Measurements from ENCODE around the gene ACAP2.
"Not testable (repeated sequence)": the region's sequence is repeated elsewhere in the genome, so short reads cannot be mapped to it uniquely, and the experiment has no call there.

The ACAP2 gene

GRCh38 chr3:195442573-195443390 is at the start of gene ACAP2:
Gene ACAP2 (minus strand): TSS chr3:195443020. CDS start chr3:195442847, 173 bp downstream.
- Histone ChIP-seq H3K4me1 (ENCODE audit: control insufficient read depth in 1 of 2, insufficient read depth in 2 of 2, low read length in 2 of 2) (peaks cover 14 to 27% of the 10 kb centered on the region in 2 donors), H3K36me3 (ENCODE audit: control insufficient read depth in 1 of 2, insufficient read depth in 2 of 2, low read length in 2 of 2) (no peaks in the 10 kb centered on the region), H3K9me3 (ENCODE audit: control insufficient read depth in 1 of 2, low read length in 2 of 2) (no peaks in the 10 kb centered on the region)

GRCh38 chr3:195475614-195476013 is 32.8 kb upstream of the ACAP2 start:
- H3K9ac ChIP-seq (ENCODE audit: low read depth in 1 of 2, low read length in 2 of 2): no peak overlapping the region
- no peaks in the 10 kb centered on the region for H3K36me3 ChIP-seq (ENCODE audit: control insufficient read depth in 1 of 2, insufficient read depth in 2 of 2, low read length in 2 of 2)
- H3K27me3 ChIP-seq (ENCODE audit: control insufficient read depth in 1 of 2, insufficient read depth in 2 of 2, low read length in 2 of 2): no peaks in the 10 kb centered on the region
- H3K27ac ChIP-seq (ENCODE audit: low read depth, low read length): no peak overlapping the region
- H3K4me1 ChIP-seq (ENCODE audit: control insufficient read depth in 1 of 2, insufficient read depth in 2 of 2, low read length in 2 of 2): no peaks in the 10 kb centered on the region
- H3K4me3 ChIP-seq (ENCODE audit: low read depth in 1 of 2, low read length in 2 of 2): no peak overlapping the region
- no peaks in the 10 kb centered on the region for H3K9me3 ChIP-seq (ENCODE audit: control insufficient read depth in 1 of 2, low read length in 2 of 2)

More at GRCh38 chr3:195442573-195443390, at the start of gene ACAP2:
- peak within 1 kb of the TSS; percentile 88 to 91 for H3K4me3 ChIP-seq (ENCODE audit: low read depth in 1 of 2, low read length in 2 of 2)
- H3K9ac ChIP-seq (ENCODE audit: low read depth in 1 of 2, low read length in 2 of 2): peak within 1 kb of the TSS; percentile 81 to 91
- peak within 1 kb of the TSS; percentile 87 for H3K27ac ChIP-seq (ENCODE audit: low read depth, low read length)
- H3K27me3 ChIP-seq (ENCODE audit: control insufficient read depth in 1 of 2, insufficient read depth in 2 of 2, low read length in 2 of 2): no peaks in the 10 kb centered on the region

GRCh38 chr3:195475116-195475515 is 32.3 kb upstream of the ACAP2 start:
- not testable (repeated sequence) for H3K36me3 ChIP-seq (ENCODE audit: control insufficient read depth in 1 of 2, insufficient read depth in 2 of 2, low read length in 2 of 2); H3K9ac ChIP-seq (ENCODE audit: low read depth in 1 of 2, low read length in 2 of 2); H3K27ac ChIP-seq (ENCODE audit: low read depth, low read length); H3K9me3 ChIP-seq (ENCODE audit: control insufficient read depth in 1 of 2, low read length in 2 of 2); H3K4me3 ChIP-seq (ENCODE audit: low read depth in 1 of 2, low read length in 2 of 2); H3K4me1 ChIP-seq (ENCODE audit: control insufficient read depth in 1 of 2, insufficient read depth in 2 of 2, low read length in 2 of 2); H3K27me3 ChIP-seq (ENCODE audit: control insufficient read depth in 1 of 2, insufficient read depth in 2 of 2, low read length in 2 of 2)

DNA sequence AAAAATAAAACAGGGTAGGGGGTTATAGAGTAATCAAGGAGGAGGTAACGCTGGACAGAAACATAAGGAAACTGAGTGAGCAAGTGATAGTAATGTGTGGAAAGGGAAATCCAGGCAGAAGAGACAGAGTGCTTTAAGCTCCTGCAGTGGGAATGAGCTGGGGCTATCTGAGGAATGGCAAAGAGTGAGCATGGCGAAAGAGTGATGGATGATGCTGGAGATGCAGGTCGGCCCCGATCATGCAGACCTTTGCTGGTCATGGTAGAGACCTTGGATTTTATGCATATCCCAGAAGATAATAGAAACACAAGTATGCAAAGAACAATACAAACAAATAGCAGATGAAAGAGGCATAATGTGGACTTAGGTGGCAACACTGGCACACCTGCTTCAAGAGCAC is 26.0 kb upstream of the ACAP2 start:
- no peaks in the 10 kb centered on the region for H3K4me1 ChIP-seq (ENCODE audit: control insufficient read depth in 1 of 2, insufficient read depth in 2 of 2, low read length in 2 of 2)
- no peak overlapping the region for H3K9ac ChIP-seq (ENCODE audit: low read depth in 1 of 2, low read length in 2 of 2)
- H3K27ac ChIP-seq (ENCODE audit: low read depth, low read length): no peak overlapping the region
- H3K36me3 ChIP-seq (ENCODE audit: control insufficient read depth in 1 of 2, insufficient read depth in 2 of 2, low read length in 2 of 2): no peaks in the 10 kb centered on the region
- no peak overlapping the region for H3K4me3 ChIP-seq (ENCODE audit: low read depth in 1 of 2, low read length in 2 of 2)
- H3K27me3 ChIP-seq (ENCODE audit: control insufficient read depth in 1 of 2, insufficient read depth in 2 of 2, low read length in 2 of 2): no peaks in the 10 kb centered on the region
- no peaks in the 10 kb centered on the region for H3K9me3 ChIP-seq (ENCODE audit: control insufficient read depth in 1 of 2, low read length in 2 of 2)

GRCh38 chr3:195468391-195468776 is 25.6 kb upstream of the ACAP2 start:
- Histone ChIP-seq H3K27ac (ENCODE audit: low read depth, low read length) (no peak overlapping the region), H3K4me1 (ENCODE audit: control insufficient read depth in 1 of 2, insufficient read depth in 2 of 2, low read length in 2 of 2) (no peaks in the 10 kb centered on the region), H3K4me3 (ENCODE audit: low read depth in 1 of 2, low read length in 2 of 2) (no peak overlapping the region), H3K36me3 (ENCODE audit: control insufficient read depth in 1 of 2, insufficient read depth in 2 of 2, low read length in 2 of 2) (no peaks in the 10 kb centered on the region), H3K9me3 (ENCODE audit: control insufficient read depth in 1 of 2, low read length in 2 of 2) (no peaks in the 10 kb centered on the region), H3K27me3 (ENCODE audit: control insufficient read depth in 1 of 2, insufficient read depth in 2 of 2, low read length in 2 of 2) (no peaks in the 10 kb centered on the region), H3K9ac (ENCODE audit: low read depth in 1 of 2, low read length in 2 of 2) (no peak overlapping the region)

- Histone ChIP-seq H3K9ac (ENCODE audit: low read depth in 1 of 2, low read length in 2 of 2) (no peak overlapping the region), H3K4me3 (ENCODE audit: low read depth in 1 of 2, low read length in 2 of 2) (no peak overlapping the region), H3K4me1 (ENCODE audit: control insufficient read depth in 1 of 2, insufficient read depth in 2 of 2, low read length in 2 of 2) (no peaks in the 10 kb centered on the region), H3K36me3 (ENCODE audit: control insufficient read depth in 1 of 2, insufficient read depth in 2 of 2, low read length in 2 of 2) (no peaks in the 10 kb centered on the region), H3K27me3 (ENCODE audit: control insufficient read depth in 1 of 2, insufficient read depth in 2 of 2, low read length in 2 of 2) (no peaks in the 10 kb centered on the region), H3K9me3 (ENCODE audit: control insufficient read depth in 1 of 2, low read length in 2 of 2) (no peaks in the 10 kb centered on the region), H3K27ac (ENCODE audit: low read depth, low read length) (no peak overlapping the region)
Observed at GRCh38 chr3:195467641-195468390, 25.0 kb upstream of the ACAP2 start.

- Histone ChIP-seq H3K36me3 (ENCODE audit: control insufficient read depth in 1 of 2, insufficient read depth in 2 of 2, low read length in 2 of 2) (no peaks in the 10 kb centered on the region), H3K9ac (ENCODE audit: low read depth in 1 of 2, low read length in 2 of 2) (no peak overlapping the region), H3K27me3 (ENCODE audit: control insufficient read depth in 1 of 2, insufficient read depth in 2 of 2, low read length in 2 of 2) (no peaks in the 10 kb centered on the region), H3K9me3 (ENCODE audit: control insufficient read depth in 1 of 2, low read length in 2 of 2) (no peaks in the 10 kb centered on the region), H3K27ac (ENCODE audit: low read depth, low read length) (no peak overlapping the region), H3K4me1 (ENCODE audit: control insufficient read depth in 1 of 2, insufficient read depth in 2 of 2, low read length in 2 of 2) (peaks cover 9 to 11% of the 10 kb centered on the region in 2 donors), H3K4me3 (ENCODE audit: low read depth in 1 of 2, low read length in 2 of 2) (no peak overlapping the region)
Observed at GRCh38 chr3:195466251-195466650, 23.4 kb upstream of the ACAP2 start.

DNA sequence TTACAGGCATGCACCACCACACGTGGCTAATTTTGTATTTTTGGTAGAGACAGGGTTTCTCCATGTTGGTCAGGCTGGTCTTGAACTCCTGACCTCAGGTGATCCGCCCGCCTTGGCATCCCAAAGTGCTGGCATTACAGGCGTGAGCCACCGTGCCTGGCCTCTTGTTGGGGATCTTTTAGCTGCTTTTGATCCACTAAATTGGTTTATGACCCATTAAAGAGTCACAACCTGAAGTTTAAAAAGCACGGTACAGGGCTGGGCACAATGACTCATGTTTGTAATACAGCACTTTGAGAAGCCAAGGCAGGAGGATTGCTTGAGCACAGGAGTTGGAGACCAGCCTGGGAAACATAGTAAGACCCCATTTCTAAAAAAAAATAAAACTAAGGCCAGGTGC is 20.1 kb upstream of the ACAP2 start:
- not testable (repeated sequence) for H3K27me3 ChIP-seq (ENCODE audit: control insufficient read depth in 1 of 2, insufficient read depth in 2 of 2, low read length in 2 of 2); H3K9me3 ChIP-seq (ENCODE audit: control insufficient read depth in 1 of 2, low read length in 2 of 2); H3K4me3 ChIP-seq (ENCODE audit: low read depth in 1 of 2, low read length in 2 of 2); H3K9ac ChIP-seq (ENCODE audit: low read depth in 1 of 2, low read length in 2 of 2); H3K27ac ChIP-seq (ENCODE audit: low read depth, low read length); H3K36me3 ChIP-seq (ENCODE audit: control insufficient read depth in 1 of 2, insufficient read depth in 2 of 2, low read length in 2 of 2)
- peaks cover 9 to 14% of the 10 kb centered on the region in 2 donors for H3K4me1 ChIP-seq (ENCODE audit: control insufficient read depth in 1 of 2, insufficient read depth in 2 of 2, low read length in 2 of 2)

DNA sequence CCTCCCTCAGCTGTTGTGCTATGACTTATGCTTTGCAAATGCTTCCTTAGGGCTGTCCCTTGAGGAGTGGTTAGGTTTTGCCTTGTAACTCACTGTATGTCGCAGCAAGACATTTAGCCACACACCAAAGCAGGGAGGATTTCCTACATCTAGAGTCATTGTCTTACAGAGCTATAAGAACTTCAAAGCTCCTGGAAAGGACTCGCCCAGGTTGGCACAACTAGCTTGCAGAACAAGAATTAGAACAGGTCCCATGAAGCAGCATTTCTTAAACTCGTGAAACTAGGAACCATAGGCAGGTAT is 19.4 kb upstream of the ACAP2 start:
- Histone ChIP-seq H3K4me1 (ENCODE audit: control insufficient read depth in 1 of 2, insufficient read depth in 2 of 2, low read length in 2 of 2) (peaks cover 9 to 14% of the 10 kb centered on the region in 2 donors), H3K9ac (ENCODE audit: low read depth in 1 of 2, low read length in 2 of 2) (no peak overlapping the region), H3K27me3 (ENCODE audit: control insufficient read depth in 1 of 2, insufficient read depth in 2 of 2, low read length in 2 of 2) (no peaks in the 10 kb centered on the region), H3K4me3 (ENCODE audit: low read depth in 1 of 2, low read length in 2 of 2) (no peak overlapping the region), H3K9me3 (ENCODE audit: control insufficient read depth in 1 of 2, low read length in 2 of 2) (no peaks in the 10 kb centered on the region), H3K27ac (ENCODE audit: low read depth, low read length) (no peak overlapping the region), H3K36me3 (ENCODE audit: control insufficient read depth in 1 of 2, insufficient read depth in 2 of 2, low read length in 2 of 2) (no peaks in the 10 kb centered on the region)

DNA sequence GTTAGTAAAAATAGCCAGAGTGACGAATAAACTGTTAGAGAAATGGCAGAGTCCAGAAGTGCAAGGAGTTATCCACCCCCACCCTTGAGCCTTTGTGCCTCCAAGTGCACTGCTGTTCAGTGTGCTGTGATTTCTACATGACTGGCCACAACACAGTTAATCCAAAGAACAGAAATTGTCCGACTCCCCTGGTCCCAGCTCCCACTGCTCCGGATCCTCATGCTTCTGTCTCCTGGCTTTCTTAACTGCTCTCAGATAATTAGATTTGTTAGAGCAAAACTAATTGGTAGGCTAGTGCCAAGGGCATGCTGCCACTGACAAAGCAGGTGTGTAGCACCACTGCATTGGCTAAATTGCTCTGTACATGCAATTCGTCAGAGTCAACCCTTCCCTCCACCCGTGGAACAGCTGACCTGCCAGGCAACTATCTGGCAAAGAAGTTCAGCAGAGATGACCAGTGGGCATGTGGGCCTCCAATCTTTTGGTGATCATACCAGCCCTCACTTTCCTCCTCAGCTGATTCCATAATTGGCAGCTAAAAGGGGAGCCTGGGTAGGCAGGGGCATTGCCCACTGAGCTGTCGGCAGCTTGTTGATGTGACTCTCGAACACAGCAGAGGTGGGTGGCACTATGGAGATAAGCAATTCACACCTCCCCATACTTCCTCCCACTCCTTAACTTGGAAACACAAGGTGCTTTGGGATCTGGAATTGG is 18.9 kb upstream of the ACAP2 start:
- no peak overlapping the region for H3K9ac ChIP-seq (ENCODE audit: low read depth in 1 of 2, low read length in 2 of 2)
- H3K27ac ChIP-seq (ENCODE audit: low read depth, low read length): no peak overlapping the region
- no peaks in the 10 kb centered on the region for H3K36me3 ChIP-seq (ENCODE audit: control insufficient read depth in 1 of 2, insufficient read depth in 2 of 2, low read length in 2 of 2)
- H3K9me3 ChIP-seq (ENCODE audit: control insufficient read depth in 1 of 2, low read length in 2 of 2): no peaks in the 10 kb centered on the region
- peak overlapping the region in 1 of 2 donors; percentile 17 for H3K4me3 ChIP-seq (ENCODE audit: low read depth in 1 of 2, low read length in 2 of 2)
- H3K4me1 ChIP-seq (ENCODE audit: control insufficient read depth in 1 of 2, insufficient read depth in 2 of 2, low read length in 2 of 2): peaks cover 9 to 14% of the 10 kb centered on the region in 2 donors
- no peaks in the 10 kb centered on the region for H3K27me3 ChIP-seq (ENCODE audit: control insufficient read depth in 1 of 2, insufficient read depth in 2 of 2, low read length in 2 of 2)

All from duodenal mucosa (tissue), 2 donors.